Measurements from ENCODE around the gene ZBTB16.

The ZBTB16 gene, protein sequence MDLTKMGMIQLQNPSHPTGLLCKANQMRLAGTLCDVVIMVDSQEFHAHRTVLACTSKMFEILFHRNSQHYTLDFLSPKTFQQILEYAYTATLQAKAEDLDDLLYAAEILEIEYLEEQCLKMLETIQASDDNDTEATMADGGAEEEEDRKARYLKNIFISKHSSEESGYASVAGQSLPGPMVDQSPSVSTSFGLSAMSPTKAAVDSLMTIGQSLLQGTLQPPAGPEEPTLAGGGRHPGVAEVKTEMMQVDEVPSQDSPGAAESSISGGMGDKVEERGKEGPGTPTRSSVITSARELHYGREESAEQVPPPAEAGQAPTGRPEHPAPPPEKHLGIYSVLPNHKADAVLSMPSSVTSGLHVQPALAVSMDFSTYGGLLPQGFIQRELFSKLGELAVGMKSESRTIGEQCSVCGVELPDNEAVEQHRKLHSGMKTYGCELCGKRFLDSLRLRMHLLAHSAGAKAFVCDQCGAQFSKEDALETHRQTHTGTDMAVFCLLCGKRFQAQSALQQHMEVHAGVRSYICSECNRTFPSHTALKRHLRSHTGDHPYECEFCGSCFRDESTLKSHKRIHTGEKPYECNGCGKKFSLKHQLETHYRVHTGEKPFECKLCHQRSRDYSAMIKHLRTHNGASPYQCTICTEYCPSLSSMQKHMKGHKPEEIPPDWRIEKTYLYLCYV

GRCh38 chr11:114059278-114059983, at the start of gene ZBTB16:
Gene ZBTB16 (plus strand): TSS chr11:114059711. CDS start chr11:114063301, 3,590 bp downstream.
- DNase-seq = peak; percentile 46

GRCh38 chr11:114010931-114011330, 48.6 kb upstream of the ZBTB16 start:
- DNase-seq = no peak

- DNase-seq = no peak
Observed at GRCh38 chr11:114011443-114011842, 48.1 kb upstream of the ZBTB16 start.

DNA sequence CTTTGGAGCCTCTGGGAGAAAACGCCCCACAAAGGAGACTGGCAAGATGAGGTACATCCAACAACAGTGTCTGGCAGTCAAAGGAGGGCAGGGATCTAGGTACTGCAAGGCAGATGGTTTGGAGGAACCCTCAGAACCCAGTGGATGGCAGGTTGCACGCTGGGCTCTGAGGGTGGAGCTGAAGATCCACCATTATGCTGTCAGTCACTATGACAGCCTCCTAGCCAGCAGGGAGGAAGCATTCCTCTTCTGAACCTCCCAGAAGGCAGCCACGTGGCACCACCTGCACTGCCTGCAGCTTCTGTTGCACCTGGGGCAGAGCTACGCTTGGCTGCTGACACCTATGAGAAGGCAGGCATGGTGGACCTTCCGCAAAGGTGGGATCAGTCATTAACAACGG, 44.4 kb upstream of the ZBTB16 start:
- no peak for DNase-seq

- no peak for DNase-seq
Observed at GRCh38 chr11:114016986-114017385, 42.5 kb upstream of the ZBTB16 start.

GRCh38 chr11:114017723-114018122, 41.8 kb upstream of the ZBTB16 start:
- no peak for DNase-seq

GRCh38 chr11:114019046-114019445, 40.5 kb upstream of the ZBTB16 start:
- no peak for DNase-seq

DNA sequence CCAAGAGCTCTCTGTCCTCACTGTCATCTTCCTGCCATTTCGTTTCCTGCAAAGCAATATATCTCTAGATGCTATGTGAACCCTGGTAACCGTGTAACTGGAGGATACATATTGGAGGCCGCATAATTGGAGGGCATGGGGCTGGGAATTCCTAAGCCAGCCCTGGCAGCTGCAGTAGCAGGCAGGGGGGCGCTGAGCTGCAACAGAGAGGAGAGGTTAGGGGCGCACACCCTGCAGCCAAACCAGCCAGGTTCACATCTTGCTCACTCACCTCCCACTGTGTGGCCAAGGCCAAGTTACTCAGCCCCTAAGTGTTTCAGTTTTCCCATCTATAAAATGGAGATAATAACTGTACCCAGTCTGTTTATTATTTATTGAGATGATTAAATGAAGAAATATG, 39.9 kb upstream of the ZBTB16 start:
- DNase-seq = no peak

- DNase-seq = no peak
Observed at GRCh38 chr11:114025329-114025907, 34.1 kb upstream of the ZBTB16 start.

DNA sequence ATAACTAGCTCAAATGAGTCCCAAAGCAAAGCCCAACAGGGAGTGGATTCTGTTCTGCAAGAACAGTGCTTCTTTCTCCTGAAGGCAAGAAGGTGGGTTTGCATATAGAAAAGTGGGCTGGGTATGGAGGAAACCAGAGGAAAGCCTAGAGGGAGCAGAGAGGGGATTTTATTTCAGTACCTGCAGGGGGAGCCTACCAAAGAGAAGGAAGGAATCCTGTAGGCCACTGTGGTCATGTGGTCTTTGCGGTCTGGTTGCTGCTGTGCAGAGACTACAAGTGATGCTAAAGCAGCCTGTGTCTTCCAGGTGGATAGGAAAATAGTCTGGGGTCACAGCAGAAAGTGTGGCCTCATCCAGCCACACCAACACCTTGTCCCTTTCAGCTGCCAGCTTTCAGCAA, 33.2 kb upstream of the ZBTB16 start:
- DNase-seq = no peak

- DNase-seq = no peak
Observed at GRCh38 chr11:114027391-114027790, 32.1 kb upstream of the ZBTB16 start.

DNA sequence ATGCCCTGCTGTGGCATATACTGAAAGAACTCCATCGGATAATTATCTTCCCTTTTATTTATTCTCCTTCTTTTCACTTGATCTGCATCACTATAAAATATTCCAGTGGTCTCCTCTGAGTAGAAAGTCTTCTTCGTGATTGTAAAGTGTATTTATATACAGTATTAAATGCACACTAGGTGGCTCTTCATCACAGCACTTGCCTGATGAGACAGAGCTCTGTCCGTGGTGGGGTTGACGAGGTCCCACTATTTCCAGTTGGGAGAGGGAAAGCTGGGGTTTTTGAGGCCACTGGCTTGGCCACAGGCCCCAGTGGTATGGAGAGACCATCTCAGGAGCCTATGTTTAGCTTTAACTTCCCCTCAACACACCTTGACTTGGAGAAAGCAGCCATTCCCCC, 31.6 kb upstream of the ZBTB16 start:
- no peak for DNase-seq

GRCh38 chr11:114031246-114031966, 28.1 kb upstream of the ZBTB16 start:
- DNase-seq = no peak

GRCh38 chr11:114031967-114032320, 27.6 kb upstream of the ZBTB16 start:
- no peak for DNase-seq

DNA sequence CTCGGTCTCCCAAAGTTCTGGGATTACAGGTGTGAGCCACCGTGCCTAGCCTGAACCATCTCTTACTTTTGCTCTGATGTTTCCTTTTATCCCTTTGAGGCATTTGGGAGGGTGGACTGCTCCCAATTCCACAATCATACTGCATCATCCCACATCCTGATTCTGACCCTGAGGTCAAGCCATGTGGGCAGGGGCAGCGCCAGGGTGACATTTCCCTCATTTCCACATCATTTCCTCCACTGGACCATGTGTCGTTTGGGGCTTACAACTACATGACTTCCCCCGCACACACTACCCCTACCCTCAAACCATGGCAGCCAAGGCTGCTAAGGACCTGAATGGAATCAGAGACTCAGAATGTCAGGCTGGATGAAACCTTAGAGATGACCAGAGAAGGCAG, 26.4 kb upstream of the ZBTB16 start:
- DNase-seq = no peak

DNA sequence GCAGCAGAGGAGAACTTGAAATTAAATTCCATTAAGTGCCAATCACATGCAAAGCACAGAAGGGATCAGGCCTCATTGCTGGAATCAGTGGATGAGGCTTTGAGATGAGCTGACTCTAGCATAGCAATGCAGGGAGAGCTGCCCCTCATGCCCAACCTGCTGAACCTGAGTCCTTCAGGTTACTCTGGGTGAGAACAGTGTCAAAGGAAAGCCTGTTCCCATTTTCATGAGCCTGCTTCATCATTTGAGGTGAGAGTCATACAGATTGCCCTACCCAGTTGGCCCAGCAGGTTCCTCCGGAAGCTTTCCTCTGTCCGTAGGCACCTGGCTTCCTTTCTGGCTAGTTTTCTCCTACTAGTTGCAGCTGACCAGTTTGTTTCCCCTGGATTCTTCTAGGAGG, 25.9 kb upstream of the ZBTB16 start:
- no peak for DNase-seq

- no peak for DNase-seq
Observed at GRCh38 chr11:114034956-114035355, 24.6 kb upstream of the ZBTB16 start.

- peak; percentile 42 for DNase-seq
Observed at GRCh38 chr11:114036147-114036811, 23.2 kb upstream of the ZBTB16 start.

GRCh38 chr11:114036958-114037357, 22.6 kb upstream of the ZBTB16 start:
- no peak for DNase-seq

GRCh38 chr11:114039551-114039950, 20.0 kb upstream of the ZBTB16 start:
- no peak for DNase-seq

DNA sequence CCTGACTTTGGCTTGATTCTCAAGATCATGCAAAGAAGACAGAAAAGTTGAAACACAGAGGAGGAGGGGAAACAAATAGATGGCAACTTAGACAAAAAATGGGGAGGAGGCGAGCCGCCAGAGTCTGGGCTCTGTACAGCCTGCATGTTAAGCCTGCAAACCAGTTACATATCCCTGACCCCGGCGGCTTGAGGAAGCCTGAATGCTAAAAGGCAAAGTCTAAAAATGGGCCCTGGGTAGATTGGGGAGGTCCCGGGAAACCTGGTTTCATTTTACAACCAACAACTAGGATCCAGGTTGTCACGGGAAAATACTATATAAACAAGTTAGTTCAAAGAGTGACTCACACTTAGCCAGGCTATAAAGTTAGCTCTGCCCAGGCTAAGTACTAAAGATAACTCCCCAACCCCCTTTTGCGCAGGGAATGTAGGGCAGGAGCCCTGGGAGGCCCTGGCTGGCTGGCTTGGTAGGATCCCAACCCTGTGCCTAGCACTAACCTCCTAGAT, 18.8 kb upstream of the ZBTB16 start:
- DNase-seq = no peak

DNA sequence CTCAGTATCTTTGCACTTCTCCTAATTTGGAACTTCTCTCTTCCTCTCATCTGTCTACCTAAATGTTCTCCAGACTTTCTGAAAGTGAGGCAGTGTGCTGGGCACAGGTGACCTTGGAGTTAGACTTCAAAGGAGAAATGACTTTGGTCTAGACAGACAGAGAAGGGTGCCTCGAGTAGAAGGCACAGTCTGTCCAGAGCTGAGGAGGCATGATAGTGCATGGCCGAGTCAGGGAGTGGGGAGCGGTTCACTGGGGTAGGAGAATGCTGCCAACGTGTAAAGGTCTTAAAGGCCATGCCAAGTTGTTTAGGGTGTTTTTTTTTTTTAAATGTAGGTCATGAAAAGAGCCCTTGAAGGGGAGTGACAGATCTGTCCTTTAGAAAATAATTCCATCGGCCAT, 17.3 kb upstream of the ZBTB16 start:
- no peak for DNase-seq

Measured in stimulated activated CD4-positive, alpha-beta T cell treated with anti-CD3 and anti-CD28 coated beads, Interleukin-12 subunit alpha, Interleukin-12 subunit beta, amount 100 ng/mL, for 4 hours (primary cell).